CD14-positive monocyte (primary cell): ENCODE measurements around the gene MAB21L3. TPM values are rescaled to one million over a fixed set of nuclear protein-coding genes. Genes with fewer than 3 reads are reported as not detected.

ENCODE experiments used
- DNase-seq, 3 donors: peaks; one replicate each; pipeline ENCODE4 v3.0.0-alpha.2; 2011 to 2022
- H2AFZ ChIP-seq: 2 replicates; pipeline ENCODE4 v1.6.0; 2012; ENCODE audit warnings: mild to moderate bottlenecking, low read depth, low read length, inconsistent platforms; ENCODE audit not compliant: insufficient read depth, poor library complexity, severe bottlenecking
- H3K27ac ChIP-seq, 2 donors: 1 replicate in 1 of 2; 2 replicates in 1 of 2; pipeline ENCODE4 v1.5.1; 2012 to 2013; ENCODE audit warnings: low read length in 2 of 2, control low read depth in 1 of 2, inconsistent platforms in 1 of 2, low read depth in 1 of 2, mild to moderate bottlenecking in 1 of 2
- H3K27me3 ChIP-seq, 2 donors: one replicate each; pipeline versions ENCODE4 v1.6.0 to v1.6.1; 2011 to 2013; ENCODE audit warnings: low read length in 2 of 2; ENCODE audit not compliant: control insufficient read depth in 2 of 2, insufficient read depth in 2 of 2
- H3K36me3 ChIP-seq, 2 donors: replicated peaks in 1 of 2; 1 replicate in 1 of 2; 2 replicates in 1 of 2; pipeline versions ENCODE4 v1.5.1 to v1.6.1; 2012 to 2013; ENCODE audit warnings: low read length in 2 of 2, control low read depth in 1 of 2, inconsistent platforms in 1 of 2, mild to moderate bottlenecking in 1 of 2; ENCODE audit not compliant: insufficient read depth in 2 of 2, control insufficient read depth in 1 of 2
- H3K4me1 ChIP-seq, 2 donors: 1 replicate in 1 of 2; 2 replicates in 1 of 2; pipeline versions ENCODE4 v1.5.1 to v1.6.1; 2012 to 2013; ENCODE audit warnings: low read length in 2 of 2, control low read depth in 1 of 2, inconsistent platforms in 1 of 2, mild to moderate bottlenecking in 1 of 2, moderate library complexity in 1 of 2; ENCODE audit not compliant: insufficient read depth in 2 of 2, control insufficient read depth in 1 of 2
- H3K4me2 ChIP-seq: replicated peaks from 2 replicates; pipeline ENCODE3; 2012; ENCODE audit warnings: low read length, moderate library complexity, mild to moderate bottlenecking; ENCODE audit not compliant: poor library complexity, severe bottlenecking; ENCODE audit errors: extremely low read depth
- H3K4me3 ChIP-seq, 3 experiments: fragments of 200-600 bp in 1 of 3; sonication (generic) in 1 of 3; replicated peaks in 1 of 3; 1 replicate in 2 of 3; 2 replicates in 1 of 3; pipeline ENCODE4 v1.5.1; 2011 to 2013; ENCODE audit warnings: low read length in 3 of 3, mild to moderate bottlenecking in 3 of 3, control low read depth in 2 of 3, low read depth in 2 of 3, inconsistent platforms in 1 of 3, moderate library complexity in 1 of 3
- H3K79me2 ChIP-seq: 2 replicates; pipeline ENCODE4 v1.6.0; 2012; ENCODE audit warnings: mild to moderate bottlenecking, control low read depth, inconsistent platforms, low read length, moderate library complexity; ENCODE audit not compliant: insufficient read depth
- H3K9ac ChIP-seq: 2 replicates; pipeline ENCODE4 v1.6.0; 2017; ENCODE audit warnings: low read length, mild to moderate bottlenecking; ENCODE audit not compliant: insufficient read depth, poor library complexity, severe bottlenecking
- H3K9me3 ChIP-seq, 2 donors: replicated peaks in 1 of 2; 1 replicate in 1 of 2; 2 replicates in 1 of 2; pipeline versions ENCODE4 v1.5.1 to v1.6.1; 2012 to 2013; ENCODE audit warnings: low read length in 2 of 2, control low read depth in 1 of 2; ENCODE audit not compliant: control insufficient read depth in 1 of 2, insufficient read depth in 1 of 2
- H4K20me1 ChIP-seq: 2 replicates; pipeline ENCODE4 v1.6.0; 2012; ENCODE audit warnings: mild to moderate bottlenecking, low read length, control low read depth, moderate library complexity; ENCODE audit not compliant: insufficient read depth
- H3K27ac Mint-ChIP-seq, 7 donors: one replicate each; pipeline ENCODE4 v1.8.0; 2020; ENCODE audit warnings: mild to moderate bottlenecking in 7 of 7, mixed read lengths in 7 of 7, moderate library complexity in 6 of 7, inconsistent platforms in 2 of 7
- H3K27me3 Mint-ChIP-seq, 3 donors: one replicate each; pipeline ENCODE4 v1.8.0; 2021 to 2022; ENCODE audit warnings: low read depth in 3 of 3, mild to moderate bottlenecking in 3 of 3, mixed read lengths in 3 of 3, moderate library complexity in 3 of 3, inconsistent platforms in 1 of 3
- H3K36me3 Mint-ChIP-seq, 2 donors: one replicate each; pipeline ENCODE4 v1.8.0; 2020; ENCODE audit warnings: mixed read lengths in 2 of 2, inconsistent platforms in 1 of 2, mild to moderate bottlenecking in 1 of 2
- H3K4me1 Mint-ChIP-seq: one replicate; pipeline ENCODE4 v1.8.0; 2020; ENCODE audit warnings: mild to moderate bottlenecking, mixed read lengths
- H3K4me3 Mint-ChIP-seq, 2 donors: one replicate each; pipeline ENCODE4 v1.8.0; 2020; ENCODE audit warnings: mild to moderate bottlenecking in 2 of 2, mixed read lengths in 2 of 2, moderate library complexity in 1 of 2
- H3K9me3 Mint-ChIP-seq, 7 donors: one replicate each; pipeline ENCODE4 v1.8.0; 2020 to 2022; ENCODE audit warnings: mixed read lengths in 7 of 7, mild to moderate bottlenecking in 6 of 7, moderate library complexity in 6 of 7, inconsistent platforms in 2 of 7
- CTCF ChIP-seq: fragments of 200-600 bp; IDR thresholded peaks from one replicate; pipeline ENCODE4 v1.8.0; 2022; ENCODE audit warnings: antibody characterized with exemption, mild to moderate bottlenecking
- WGBS: methylation state at CpG from one replicate; pipeline ENCODE4 v1.1.5; 2013; ENCODE audit warnings: missing lambda C conversion rate; ENCODE audit not compliant: insufficient coverage; 5-methylcytosine and 5-hydroxymethylcytosine counted together
- intact Hi-C, 2 donors: fragments of 100-400 bp; cut with micrococcal nuclease; formaldehyde crosslinking; loops; one replicate each; pipeline versions ENCODE4 v1.15.0 to v1.15.1; 2023
- polyA plus RNA-seq, 3 donors: library from polyadenylated mRNA; depleted of rRNA in 1 of 3; unstranded in 2 of 3; stranded (reverse) in 1 of 3; fragments of 300-500 nt in 2 of 3; fragments of >200 nt in 1 of 3; fragmentation: Illumina TruSeq in 2 of 3; gene quantifications; 1 replicate in 2 of 3; 2 replicates in 1 of 3; pipeline ENCODE4 v1.2.3, GENCODE V29; 2012 to 2021

Gene MAB21L3
- polyA plus RNA-seq, 3 donors, result 0.44 TPM; not detected in 2

GRCh38 chr1:116104667-116105066 lies 6.5 kb upstream of the MAB21L3 start:
- Histone ChIP-seq H3K4me2 (no peak overlapping the region), H3K4me1 (no peaks in the 10 kb centered on the region), H3K27me3 (no peaks in the 10 kb centered on the region), H4K20me1 (no peaks in the 10 kb centered on the region), H3K79me2 (no peaks in the 10 kb centered on the region), H3K27ac (no peak overlapping the region), H3K9ac (no peak overlapping the region), H2AFZ (no peak overlapping the region), H3K4me3 (no peak overlapping the region), H3K36me3 (no peaks in the 10 kb centered on the region), H3K9me3 (no peaks in the 10 kb centered on the region)
- intact Hi-C loops, result no loop called here
- no peak overlapping the region for H3K4me3 Mint-ChIP-seq
- WGBS, result 96% methylated on average over 3 of the region's 3 CpGs
- H3K4me1 Mint-ChIP-seq, result no peaks in the 10 kb centered on the region
- DNase-seq, result no peak
- H3K9me3 Mint-ChIP-seq, result peaks cover 0 to 2% (median 0%) of the 10 kb centered on the region in 7 donors
- H3K27ac Mint-ChIP-seq, result no peak overlapping the region
- no peak for TF ChIP-seq CTCF
- peaks cover 4 to 8% of the 10 kb centered on the region in 2 donors for H3K36me3 Mint-ChIP-seq
- peaks cover 0 to under 1% (median 0%) of the 10 kb centered on the region in 3 donors for H3K27me3 Mint-ChIP-seq

GRCh38 chr1:116105996-116106395 lies 5.2 kb upstream of the MAB21L3 start:
- Histone ChIP-seq H3K36me3 (no peaks in the 10 kb centered on the region), H3K27ac (no peak overlapping the region), H3K4me2 (no peak overlapping the region), H4K20me1 (no peaks in the 10 kb centered on the region), H3K9ac (no peak overlapping the region), H2AFZ (no peak overlapping the region), H3K79me2 (no peaks in the 10 kb centered on the region), H3K9me3 (no peaks in the 10 kb centered on the region), H3K4me1 (peaks cover 0 to 8% of the 10 kb centered on the region in 2 donors), H3K4me3 (no peak overlapping the region), H3K27me3 (no peaks in the 10 kb centered on the region)
- no peak for DNase-seq
- 40% methylated on average over 1 of the region's 2 CpGs for WGBS
- Mint-ChIP-seq H3K27ac (no peak overlapping the region), H3K36me3 (peaks cover 3 to 8% of the 10 kb centered on the region in 2 donors), H3K4me1 (peaks cover 7% of the 10 kb centered on the region), H3K9me3 (peaks cover 0 to 2% (median 0%) of the 10 kb centered on the region in 7 donors), H3K27me3 (peaks cover 0 to 1% (median 0%) of the 10 kb centered on the region in 3 donors), H3K4me3 (no peak overlapping the region)
- intact Hi-C loops, result no loop called here
- no peak for TF ChIP-seq CTCF
